Cardiac fibroblast (primary cell): ENCODE data around the gene HOXB4.

Experiments used
- DNase-seq, 2 donors: peaks; one replicate each; pipeline versions ENCODE4 v3.0.0 to v3.0.0-alpha.2; 2010; ENCODE audit warnings: low read depth in 2 of 2
- H3K4me3 ChIP-seq, 2 donors: replicated peaks in 1 of 2; 1 replicate in 1 of 2; 2 replicates in 1 of 2; pipeline ENCODE4 v1.5.1; 2011; ENCODE audit warnings: low read depth in 2 of 2, low read length in 2 of 2, mild to moderate bottlenecking in 2 of 2, moderate library complexity in 1 of 2
- CTCF ChIP-seq: IDR thresholded peaks from one replicate; pipeline ENCODE4 v1.5.1; 2011; ENCODE audit warnings: low read depth, mild to moderate bottlenecking, low read length, inconsistent platforms

HOXB4 gene

GRCh38 chr17:48584223-48584741 lies 6.1 kb upstream of the HOXB4 start:
- H3K4me3 ChIP-seq = no peak overlapping the region
- TF ChIP-seq CTCF = no peak
- DNase-seq = no peak

GRCh38 chr17:48583708-48584222 lies 5.6 kb upstream of the HOXB4 start:
- H3K4me3 ChIP-seq = no peak overlapping the region
- DNase-seq = no peak

GRCh38 chr17:48582750-48583069 lies 4.6 kb upstream of the HOXB4 start:
- no peak for TF ChIP-seq CTCF
- no peak overlapping the region for H3K4me3 ChIP-seq
- no peak for DNase-seq

More at GRCh38 chr17:48583708-48584222, 5.6 kb upstream of the HOXB4 start:
- no peak for TF ChIP-seq CTCF

GRCh38 chr17:48579760-48580554 lies 1.8 kb upstream of the HOXB4 start:
- no peak for TF ChIP-seq CTCF
- no peak for DNase-seq
- H3K4me3 ChIP-seq = no peak overlapping the region

GRCh38 chr17:48579471-48579759 lies 1.3 kb upstream of the HOXB4 start:
- TF ChIP-seq CTCF = no peak
- DNase-seq = no peak
- no peak overlapping the region for H3K4me3 ChIP-seq

- no peak for DNase-seq
- TF ChIP-seq CTCF = no peak
- peak overlapping the region; percentile 28 to 57 for H3K4me3 ChIP-seq
Observed at GRCh38 chr17:48578616-48579470, 693 bp upstream of the HOXB4 start.
